T-helper 2 cell treated with Interferon-gamma antibody and Interleukin-4, amounts not matched to agents 100 ng/mL and 5 ng/mL, for 36 hours (primary cell): ENCODE data around the gene AMIGO3. TPM values are rescaled to one million over a fixed set of nuclear protein-coding genes. Genes with fewer than 3 reads are reported as not detected.

Source experiments
- intact Hi-C: fragments of 100-400 bp; cut with micrococcal nuclease; formaldehyde crosslinking; loops from one replicate; pipeline ENCODE4 v1.15.1; 2023
- total RNA-seq: library from RNA; stranded (reverse); gene quantifications from 2 replicates; pipeline ENCODE4 v1.2.3, GENCODE V29; 2022

The AMIGO3 gene
- total RNA-seq, 1 donor from 2014 or later, result 0.27 TPM

DNA sequence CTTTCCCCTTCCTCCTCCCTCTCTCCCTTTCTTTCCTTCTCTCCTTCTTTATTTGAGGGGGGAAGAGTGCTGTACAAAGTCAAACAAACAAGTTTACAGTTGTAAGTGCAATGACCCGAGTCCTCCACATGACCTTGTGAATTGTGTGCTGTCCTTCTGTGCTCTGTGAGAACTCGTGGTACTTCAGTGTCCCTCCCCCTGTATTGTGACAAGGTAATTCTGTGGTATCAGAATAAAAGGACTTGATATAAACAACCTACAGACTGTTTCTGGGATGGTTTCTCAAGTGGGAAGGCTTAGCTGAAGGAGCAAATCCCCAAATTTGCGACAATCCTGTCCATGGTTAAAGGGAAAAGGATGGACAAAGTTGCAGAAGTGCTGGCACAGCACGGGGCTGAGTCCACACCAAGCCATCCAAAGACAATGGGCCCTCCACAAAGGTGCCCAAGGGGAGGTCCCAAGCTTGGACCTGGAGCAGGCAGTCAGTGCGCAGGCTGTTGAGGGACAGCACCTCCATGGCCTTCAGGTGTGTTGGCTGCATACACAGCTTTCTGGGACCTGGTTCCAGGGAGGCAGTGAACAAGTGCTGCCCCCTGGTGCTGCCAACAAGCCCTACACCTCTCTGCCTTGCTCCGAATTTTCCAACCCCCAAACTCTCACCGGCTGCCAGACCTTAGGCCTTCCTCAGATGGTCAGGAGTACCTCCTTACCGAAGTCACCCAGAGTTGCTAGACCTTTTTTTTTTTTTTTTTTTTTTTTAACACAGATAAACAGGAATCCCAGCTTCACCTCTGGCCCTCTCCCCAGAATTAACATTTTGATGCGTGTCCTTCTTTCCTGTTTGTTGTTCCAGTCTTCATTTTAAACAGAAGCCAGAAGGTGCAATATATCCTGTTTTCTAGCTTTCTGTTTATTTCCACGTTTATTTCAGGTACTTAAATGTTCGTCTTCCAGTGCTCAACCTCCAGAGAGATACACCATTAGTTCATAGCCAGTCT lies 47.9 kb downstream of the AMIGO3 start:
- intact Hi-C loops, result loop anchor here (1.0 to 5.0 kb wide), 5 partner anchors 132 to 566 kb away; partner anchors contain the start of genes DAG1, GNAI2, TCTA and USP4

DNA sequence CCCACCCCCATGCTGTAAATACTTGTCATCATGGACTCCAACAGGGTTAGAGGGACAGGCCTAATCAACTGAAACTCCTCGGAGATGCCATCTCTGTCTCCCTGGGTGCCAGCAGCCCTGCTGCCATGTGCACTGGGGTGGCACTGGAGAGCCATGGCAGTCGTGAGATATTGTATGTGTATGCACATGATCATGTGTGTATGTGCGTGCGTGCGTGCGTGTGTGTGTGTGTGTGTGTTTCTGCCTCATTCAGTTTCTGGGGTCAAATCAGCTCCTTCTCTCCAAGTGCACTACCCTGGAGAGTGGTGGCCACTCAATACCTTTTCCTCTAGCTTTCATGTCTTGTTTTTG lies 48.6 kb downstream of the AMIGO3 start:
- intact Hi-C loops, result loop anchor here (1.0 to 5.0 kb wide), 5 partner anchors 132 to 566 kb away; partner anchors contain the start of genes DAG1, GNAI2, TCTA and USP4

- intact Hi-C loops, result no loop called here
Measured at GRCh38 chr3:49669352-49669751, 50.1 kb downstream of the AMIGO3 start.

- intact Hi-C loops, result no loop called here
Measured at GRCh38 chr3:49668861-49669260, 50.6 kb downstream of the AMIGO3 start.

- intact Hi-C loops, result no loop called here
Measured at GRCh38 chr3:49668414-49668797, 51.1 kb downstream of the AMIGO3 start.

GRCh38 chr3:49667701-49668413 lies 51.6 kb downstream of the AMIGO3 start:
- intact Hi-C loops, result no loop called here

Other genes with a start within 250 kb of the AMIGO3 start
- gene DAG1, start 249.4 kb downstream of the AMIGO3 start, total RNA-seq, result 19.5 and 19.6 TPM in 2 replicates
- 0.07 TPM in 2 replicates for gene BSN, start 165.2 kb downstream of the AMIGO3 start, total RNA-seq
- gene APEH, start 45.3 kb downstream of the AMIGO3 start, total RNA-seq, result 108 and 111 TPM in 2 replicates
- gene MST1, start 30.2 kb downstream of the AMIGO3 start, total RNA-seq, result 9.3 and 10.4 TPM in 2 replicates
- gene RNF123, start 30.1 kb downstream of the AMIGO3 start, total RNA-seq, result 44.1 and 50.0 TPM in 2 replicates
- gene GMPPB, start 4.3 kb upstream of the AMIGO3 start, total RNA-seq, result 59.9 and 61.6 TPM in 2 replicates
- gene IP6K1, start 66.9 kb upstream of the AMIGO3 start, total RNA-seq, result 34.2 and 37.4 TPM in 2 replicates
- gene CDHR4, start 80.2 kb upstream of the AMIGO3 start, total RNA-seq, result not detected in 2 replicates
- gene INKA1, start 83.6 kb upstream of the AMIGO3 start, total RNA-seq, result 0.41 and 0.82 TPM in 2 replicates
- 213 and 218 TPM in 2 replicates for gene UBA7, start 94.3 kb upstream of the AMIGO3 start, total RNA-seq
- 30.4 and 31.8 TPM in 2 replicates for gene TRAIP, start 136.9 kb upstream of the AMIGO3 start, total RNA-seq
- not detected in 2 replicates for gene CAMKV, start 150.2 kb upstream of the AMIGO3 start, total RNA-seq
- gene MST1R, start 184.2 kb upstream of the AMIGO3 start, total RNA-seq, result 2.1 and 3.2 TPM in 2 replicates
- 13.5 and 14.4 TPM in 2 replicates for gene MON1A, start 210.1 kb upstream of the AMIGO3 start, total RNA-seq
- 106 and 109 TPM in 2 replicates for gene RBM6, start 220.5 kb upstream of the AMIGO3 start, total RNA-seq